Measurements from ENCODE around the gene AP3M1. TPM values are rescaled to one million over a fixed set of nuclear protein-coding genes. Genes with fewer than 3 reads are reported as not detected.

Gene AP3M1
- total and polyA plus RNA-seq, 2 donors (not counting 1 experiment from before 2014, with no cell fraction given): 28.4 to 55.3 TPM

GRCh38 chr10:74137992-74138391 lies 12.6 kb downstream of the AP3M1 start:
- no peak overlapping the region for H2AFZ ChIP-seq (ENCODE audit: low read length)
- H3K4me2 ChIP-seq (ENCODE audit: extremely low read depth, insufficient read depth, low read length): no peak overlapping the region
- no peaks in the 10 kb centered on the region for H3K9me3 ChIP-seq (ENCODE audit: control insufficient read depth, insufficient read depth, low read depth, low read length)
- H3K36me3 ChIP-seq (ENCODE audit: control insufficient read depth, insufficient read depth, low read length): peaks cover 6% of the 10 kb centered on the region
- TF ChIP-seq CTCF (conservative IDR thresholded peaks at IDR 0.05 in 1 of 2, IDR thresholded peaks at IDR 0.05 in 1 of 2; ENCODE audit: low read depth in 1 of 2, low read length in 2 of 2): no peak
- no peak overlapping the region for H3K4me3 ChIP-seq (replicated peaks in 1 of 4; ENCODE audit: control extremely low read depth in 1 of 4, insufficient read depth in 1 of 4, low read depth in 3 of 4, low read length in 4 of 4)
- no peak overlapping the region for H3K9ac ChIP-seq (ENCODE audit: insufficient read depth, low read length)
- no peak for DNase-seq (ENCODE audit: low read depth in 2 of 2)
- H3K27ac ChIP-seq (ENCODE audit: insufficient read depth, low read length): no peak overlapping the region
- no peaks in the 10 kb centered on the region for H3K27me3 ChIP-seq (ENCODE audit: control insufficient read depth, insufficient read depth, low read length)
- no peaks in the 10 kb centered on the region for H4K20me1 ChIP-seq (ENCODE audit: control insufficient read depth, extremely low read depth, insufficient read depth, low read length)
- peaks cover 12% of the 10 kb centered on the region for H3K79me2 ChIP-seq (ENCODE audit: control insufficient read depth, insufficient read depth, low read length)
- H3K4me1 ChIP-seq (ENCODE audit: control insufficient read depth, extremely low read depth, insufficient read depth, low read length): no peaks in the 10 kb centered on the region

GRCh38 chr10:74135452-74135851 lies 15.2 kb downstream of the AP3M1 start:
- Histone ChIP-seq H3K9ac (ENCODE audit: insufficient read depth, low read length) (no peak overlapping the region), H3K4me2 (ENCODE audit: extremely low read depth, insufficient read depth, low read length) (no peak overlapping the region), H3K4me3 (replicated peaks in 1 of 4; ENCODE audit: control extremely low read depth in 1 of 4, insufficient read depth in 1 of 4, low read depth in 3 of 4, low read length in 4 of 4) (no peak overlapping the region), H3K4me1 (ENCODE audit: control insufficient read depth, extremely low read depth, insufficient read depth, low read length) (no peaks in the 10 kb centered on the region), H3K79me2 (ENCODE audit: control insufficient read depth, insufficient read depth, low read length) (peaks cover 5% of the 10 kb centered on the region), H3K36me3 (ENCODE audit: control insufficient read depth, insufficient read depth, low read length) (peaks cover 10% of the 10 kb centered on the region), H2AFZ (ENCODE audit: low read length) (no peak overlapping the region), H4K20me1 (ENCODE audit: control insufficient read depth, extremely low read depth, insufficient read depth, low read length) (no peaks in the 10 kb centered on the region), H3K9me3 (ENCODE audit: control insufficient read depth, insufficient read depth, low read depth, low read length) (no peaks in the 10 kb centered on the region), H3K27me3 (ENCODE audit: control insufficient read depth, insufficient read depth, low read length) (no peaks in the 10 kb centered on the region), H3K27ac (ENCODE audit: insufficient read depth, low read length) (no peak overlapping the region)
- DNase-seq (ENCODE audit: low read depth in 2 of 2): no peak
- no peak for TF ChIP-seq CTCF (conservative IDR thresholded peaks at IDR 0.05 in 1 of 2, IDR thresholded peaks at IDR 0.05 in 1 of 2; ENCODE audit: low read depth in 1 of 2, low read length in 2 of 2)
- no peak for TF ChIP-seq EZH2 (IDR thresholded peaks at IDR 0.05; ENCODE audit: low read length, missing control alignments)

GRCh38 chr10:74133923-74134820 lies 16.5 kb downstream of the AP3M1 start:
- no peak overlapping the region for H3K9ac ChIP-seq (ENCODE audit: insufficient read depth, low read length)
- H3K4me1 ChIP-seq (ENCODE audit: control insufficient read depth, extremely low read depth, insufficient read depth, low read length): no peaks in the 10 kb centered on the region
- no peaks in the 10 kb centered on the region for H4K20me1 ChIP-seq (ENCODE audit: control insufficient read depth, extremely low read depth, insufficient read depth, low read length)
- no peaks in the 10 kb centered on the region for H3K9me3 ChIP-seq (ENCODE audit: control insufficient read depth, insufficient read depth, low read depth, low read length)
- no peak overlapping the region for H3K27ac ChIP-seq (ENCODE audit: insufficient read depth, low read length)
- no peak overlapping the region for H3K4me3 ChIP-seq (replicated peaks in 1 of 4; ENCODE audit: control extremely low read depth in 1 of 4, insufficient read depth in 1 of 4, low read depth in 3 of 4, low read length in 4 of 4)
- no peaks in the 10 kb centered on the region for H3K27me3 ChIP-seq (ENCODE audit: control insufficient read depth, insufficient read depth, low read length)
- no peak for TF ChIP-seq CTCF (conservative IDR thresholded peaks at IDR 0.05 in 1 of 2, IDR thresholded peaks at IDR 0.05 in 1 of 2; ENCODE audit: low read depth in 1 of 2, low read length in 2 of 2)
- TF ChIP-seq EZH2 (IDR thresholded peaks at IDR 0.05; ENCODE audit: low read length, missing control alignments): no peak
- H3K79me2 ChIP-seq (ENCODE audit: control insufficient read depth, insufficient read depth, low read length): no peaks in the 10 kb centered on the region
- no peak overlapping the region for H2AFZ ChIP-seq (ENCODE audit: low read length)
- no peak overlapping the region for H3K4me2 ChIP-seq (ENCODE audit: extremely low read depth, insufficient read depth, low read length)
- DNase-seq (ENCODE audit: low read depth in 2 of 2): no peak
- H3K36me3 ChIP-seq (ENCODE audit: control insufficient read depth, insufficient read depth, low read length): peaks cover 8% of the 10 kb centered on the region
